Measurements from ENCODE around the gene PTPRM.

The PTPRM gene

GRCh38 chr18:8264861-8265411 lies 697.8 kb downstream of the PTPRM start:
- DNase-seq: no peak

DNA sequence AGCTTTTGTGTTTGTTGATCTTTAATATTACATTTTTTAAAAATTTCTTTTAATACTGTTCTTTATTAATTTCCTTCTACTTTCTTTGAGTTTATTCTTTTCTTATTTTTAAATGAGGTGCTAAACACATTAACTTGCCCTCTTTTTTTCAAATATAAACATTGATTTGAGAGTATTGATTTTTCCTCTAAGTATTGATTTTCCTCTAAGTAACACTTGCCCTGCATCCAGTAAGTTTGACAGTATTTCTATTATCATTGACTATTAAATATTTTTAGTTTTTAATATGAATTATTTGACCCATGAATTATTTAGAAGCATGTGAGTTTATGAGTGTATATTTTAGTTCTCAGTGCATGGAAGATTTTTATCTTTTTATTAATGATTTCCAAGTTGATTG lies 705.1 kb downstream of the PTPRM start:
- no peak for DNase-seq

GRCh38 chr18:8274370-8274769 lies 707.3 kb downstream of the PTPRM start:
- no peak for DNase-seq

DNA sequence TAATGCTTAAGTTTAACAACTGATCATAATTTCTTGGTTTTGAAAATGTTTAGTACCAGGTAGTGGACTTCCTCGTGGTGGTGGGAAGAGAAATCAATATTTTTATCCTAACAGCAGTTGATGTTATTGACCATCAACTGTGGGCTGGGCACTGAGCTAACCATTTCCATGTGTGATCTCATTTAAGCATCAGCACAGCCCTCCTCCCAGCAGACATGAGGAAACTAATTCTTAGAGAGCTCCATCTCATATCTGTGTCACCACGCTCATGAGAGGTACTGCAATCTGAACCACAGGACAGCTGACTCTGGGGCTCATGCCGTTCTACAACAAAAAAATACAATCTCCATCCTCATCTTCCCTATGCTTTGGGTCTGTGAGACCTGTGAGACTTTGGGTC lies 709.3 kb downstream of the PTPRM start:
- DNase-seq: no peak

GRCh38 chr18:8277270-8277669 lies 710.2 kb downstream of the PTPRM start:
- no peak for DNase-seq

DNA sequence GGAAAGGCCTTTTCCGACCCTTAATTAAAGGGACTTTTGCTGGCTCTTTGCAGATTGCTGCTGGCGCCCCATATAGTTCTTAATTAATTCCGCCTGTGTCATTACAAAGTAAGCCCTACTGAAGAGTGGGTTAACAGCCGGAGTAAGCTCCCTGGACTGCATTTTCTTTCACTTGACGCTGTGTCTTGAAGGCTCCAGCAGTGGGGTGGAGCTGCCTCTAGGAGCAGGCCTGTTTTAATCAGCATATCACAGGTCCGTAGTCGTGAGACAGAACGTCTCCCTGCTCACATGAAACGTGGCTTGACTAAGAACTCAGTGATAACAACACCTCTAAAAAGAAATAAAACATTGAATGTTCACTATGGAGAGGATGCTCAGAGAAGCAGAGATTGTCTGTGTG lies 712.2 kb downstream of the PTPRM start:
- DNase-seq: no peak

- no peak for DNase-seq
Measured at GRCh38 chr18:8279781-8280330, 712.7 kb downstream of the PTPRM start.

DNA sequence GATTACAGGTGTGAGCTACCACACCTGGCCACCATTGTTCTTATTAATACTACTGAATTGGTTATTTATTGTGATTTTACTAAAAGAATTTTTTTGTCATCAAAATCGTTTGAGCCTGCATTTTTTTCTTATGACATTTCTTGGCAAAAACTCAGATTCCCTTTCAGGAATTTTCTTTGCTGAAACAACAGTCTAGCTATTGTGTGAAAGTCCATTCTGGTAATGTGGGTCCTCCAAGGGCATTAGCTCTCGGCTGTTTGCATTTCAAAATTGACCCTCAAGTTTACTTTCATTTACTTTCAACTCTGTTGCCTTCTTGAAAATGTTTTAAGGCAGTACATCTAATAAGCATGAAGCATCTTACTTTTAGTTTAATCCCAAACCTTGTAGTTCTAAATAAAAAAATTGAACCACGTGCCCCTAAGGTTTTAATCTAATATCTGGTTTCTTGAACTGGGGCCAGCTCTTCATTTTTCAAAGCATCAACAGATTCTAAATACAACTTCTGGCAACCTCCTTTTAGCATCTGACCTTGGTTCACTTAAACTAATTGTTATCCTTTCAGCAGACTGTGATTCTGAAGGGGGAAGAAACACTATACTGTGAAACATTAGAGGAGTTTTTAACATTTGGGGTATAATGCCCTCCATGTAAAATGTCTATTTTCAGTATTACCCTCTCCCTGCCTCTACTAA lies 716.9 kb downstream of the PTPRM start:
- DNase-seq: no peak

DNA sequence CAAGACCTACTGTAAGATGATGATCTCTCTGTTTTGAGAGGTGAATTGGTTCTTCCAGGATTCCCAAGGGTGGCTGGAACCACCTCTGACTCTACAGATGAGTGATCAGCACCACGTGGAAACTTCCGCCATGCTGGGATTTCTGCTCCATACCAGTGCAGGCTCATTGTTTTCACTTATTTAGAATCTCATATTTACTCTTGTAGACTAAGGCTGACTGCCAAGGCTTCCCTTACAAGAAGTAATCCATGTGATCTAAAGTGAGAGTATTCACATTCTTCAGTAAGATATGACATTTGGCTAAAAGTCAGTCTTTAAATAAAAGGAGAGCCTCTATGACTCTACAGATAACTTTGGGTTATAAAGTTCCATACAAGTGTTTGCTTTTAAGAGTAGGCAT lies 719.2 kb downstream of the PTPRM start:
- DNase-seq: no peak

- no peak for DNase-seq
Measured at GRCh38 chr18:8287196-8287885, 720.2 kb downstream of the PTPRM start.

GRCh38 chr18:8288472-8289195 lies 721.5 kb downstream of the PTPRM start:
- no peak for DNase-seq

DNA sequence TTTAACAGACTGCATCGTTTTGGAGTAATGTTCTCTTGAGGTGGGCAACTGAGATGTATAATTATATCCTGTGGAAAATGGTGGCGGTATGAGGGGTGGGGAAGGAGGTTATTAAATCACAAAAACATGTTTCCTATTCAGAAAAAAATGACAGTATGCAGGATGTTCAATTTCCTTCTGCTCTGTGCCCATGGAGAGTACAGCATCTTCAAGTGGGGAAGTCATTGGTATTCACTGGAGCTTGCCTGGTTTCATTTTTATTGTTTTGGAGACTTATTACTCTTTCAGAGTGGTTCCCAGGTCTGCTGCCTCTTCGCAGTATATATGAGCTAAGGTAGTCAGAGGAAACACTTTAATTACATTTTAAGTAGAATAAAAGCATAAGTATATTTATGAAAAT lies 723.3 kb downstream of the PTPRM start:
- no peak for DNase-seq

- no peak for DNase-seq
Measured at GRCh38 chr18:8290913-8291312, 723.8 kb downstream of the PTPRM start.

DNA sequence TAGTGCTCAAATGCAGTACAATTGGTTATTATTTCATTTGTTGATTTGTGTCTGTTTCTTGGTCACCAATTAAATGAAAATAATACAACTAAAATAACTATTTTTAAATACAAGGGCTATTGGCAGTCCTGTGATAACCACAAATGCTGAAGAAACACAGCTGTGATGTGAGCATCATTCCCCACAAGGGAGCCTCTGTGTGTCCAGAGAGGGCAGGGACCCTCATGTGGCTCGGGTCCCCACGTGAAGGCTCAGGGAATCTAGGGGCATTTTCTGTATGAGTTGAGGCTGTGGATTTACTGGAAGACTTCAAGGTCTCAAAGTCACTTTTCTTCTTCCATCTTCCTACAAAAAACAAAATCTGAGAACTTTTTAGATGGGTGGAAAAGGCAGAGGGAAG lies 726.1 kb downstream of the PTPRM start:
- no peak for DNase-seq

- no peak for DNase-seq
Measured at GRCh38 chr18:8296886-8297616, 729.9 kb downstream of the PTPRM start.

GRCh38 chr18:8298186-8298585 lies 731.1 kb downstream of the PTPRM start:
- DNase-seq: no peak

- no peak for DNase-seq
Measured at GRCh38 chr18:8299054-8299980, 732.2 kb downstream of the PTPRM start.

- no peak for DNase-seq
Measured at GRCh38 chr18:8300751-8301410, 733.8 kb downstream of the PTPRM start.

- no peak for DNase-seq
Measured at GRCh38 chr18:8301427-8302172, 734.5 kb downstream of the PTPRM start.

GRCh38 chr18:8303151-8303755 lies 736.1 kb downstream of the PTPRM start:
- no peak for DNase-seq
